Stimulated activated naive B cell treated with anti-CD40 and anti-IgM and Interleukin-4, amounts not matched to agents 10 μg/mL and 1 μg/mL and 100 μg/mL, for 72 hours (primary cell): ENCODE results near the gene PHACTR4.
A peak's percentile ranks its signal among the peaks of the same experiment; 100 is the strongest.
"Not testable (repeated sequence)": the region's sequence is repeated elsewhere in the genome, so short reads cannot be mapped to it uniquely, and the experiment has no call there.

ENCODE experiments used
- ATAC-seq, 2 donors: fragments of 150-1000 bp; cut with Tn5 transposase; replicated peaks; 2 replicates each; pipeline ENCODE4 v1.10.0; 2021; ENCODE audit warnings: moderate library complexity in 1 of 2
- DNase-seq: peaks from one replicate; pipeline ENCODE4 v3.0.0; 2021
- H3K27ac Mint-ChIP-seq: one replicate; pipeline ENCODE4 v1.8.0; 2022; ENCODE audit warnings: mild to moderate bottlenecking, mixed read lengths
- H3K27me3 Mint-ChIP-seq, 2 donors: one replicate each; pipeline ENCODE4 v1.8.0; 2022; ENCODE audit warnings: mixed read lengths in 2 of 2
- H3K36me3 Mint-ChIP-seq, 2 donors: one replicate each; pipeline ENCODE4 v1.8.0; 2022; ENCODE audit warnings: mixed read lengths in 2 of 2, mild to moderate bottlenecking in 1 of 2
- H3K4me1 Mint-ChIP-seq, 2 donors: one replicate each; pipeline ENCODE4 v1.8.0; 2022; ENCODE audit warnings: mixed read lengths in 2 of 2, mild to moderate bottlenecking in 1 of 2
- H3K4me3 Mint-ChIP-seq, 2 donors: one replicate each; pipeline ENCODE4 v1.8.0; 2022; ENCODE audit warnings: mild to moderate bottlenecking in 2 of 2, mixed read lengths in 2 of 2, moderate library complexity in 1 of 2
- H3K9me3 Mint-ChIP-seq, 2 donors: one replicate each; pipeline ENCODE4 v1.8.0; 2022; ENCODE audit warnings: mixed read lengths in 2 of 2, mild to moderate bottlenecking in 1 of 2

PHACTR4 gene

GRCh38 chr1:28520796-28521195 lies 151.3 kb downstream of the PHACTR4 start:
- H3K9me3 Mint-ChIP-seq, H3K27me3 Mint-ChIP-seq, DNase-seq, H3K27ac Mint-ChIP-seq, ATAC-seq: not testable (repeated sequence)
- Mint-ChIP-seq H3K36me3 (peaks cover 36 to 42% of the 10 kb centered on the region in 2 donors), H3K4me1 (peaks cover 21 to 45% of the 10 kb centered on the region in 2 donors), H3K4me3 (peak overlapping the region in 1 of 2 donors; percentile 32)

- H3K4me1 Mint-ChIP-seq: peaks cover 21 to 45% of the 10 kb centered on the region in 2 donors
- ATAC-seq: no peak
- H3K9me3 Mint-ChIP-seq: no peaks in the 10 kb centered on the region
- H3K27me3 Mint-ChIP-seq: no peaks in the 10 kb centered on the region
- H3K27ac Mint-ChIP-seq: peak overlapping the region; percentile 14
- peaks cover 42 to 45% of the 10 kb centered on the region in 2 donors for H3K36me3 Mint-ChIP-seq
- no peak overlapping the region for H3K4me3 Mint-ChIP-seq
- no peak for DNase-seq
Measured at GRCh38 chr1:28521502-28522164, 152.1 kb downstream of the PHACTR4 start.

GRCh38 chr1:28522537-28522936 lies 153.0 kb downstream of the PHACTR4 start:
- not testable (repeated sequence) for DNase-seq
- peaks cover 44 to 45% of the 10 kb centered on the region in 2 donors for H3K36me3 Mint-ChIP-seq

GRCh38 chr1:28525002-28525642 lies 155.6 kb downstream of the PHACTR4 start:
- H3K9me3 Mint-ChIP-seq, H3K27ac Mint-ChIP-seq, DNase-seq, H3K27me3 Mint-ChIP-seq, ATAC-seq, H3K4me3 Mint-ChIP-seq: not testable (repeated sequence)
- Mint-ChIP-seq H3K4me1 (peaks cover 8 to 21% of the 10 kb centered on the region in 2 donors), H3K36me3 (peaks cover 39 to 46% of the 10 kb centered on the region in 2 donors)

More at GRCh38 chr1:28522537-28522936, 153.0 kb downstream of the PHACTR4 start:
- H3K27me3 Mint-ChIP-seq, H3K27ac Mint-ChIP-seq, H3K9me3 Mint-ChIP-seq, ATAC-seq, H3K4me3 Mint-ChIP-seq: not testable (repeated sequence)
- H3K4me1 Mint-ChIP-seq: peaks cover 17 to 41% of the 10 kb centered on the region in 2 donors

- no peak overlapping the region for H3K27ac Mint-ChIP-seq
- H3K36me3 Mint-ChIP-seq: peaks cover 37 to 42% of the 10 kb centered on the region in 2 donors
- H3K27me3 Mint-ChIP-seq: no peaks in the 10 kb centered on the region
- H3K9me3 Mint-ChIP-seq: no peaks in the 10 kb centered on the region
- H3K4me3 Mint-ChIP-seq: no peak overlapping the region
- peaks cover 4 to 5% of the 10 kb centered on the region in 2 donors for H3K4me1 Mint-ChIP-seq
- no peak for DNase-seq
- ATAC-seq: no peak
Measured at GRCh38 chr1:28526886-28527285, 157.3 kb downstream of the PHACTR4 start.

GRCh38 chr1:28530456-28530855 lies 160.9 kb downstream of the PHACTR4 start:
- H3K4me3 Mint-ChIP-seq: no peak overlapping the region
- no peaks in the 10 kb centered on the region for H3K9me3 Mint-ChIP-seq
- H3K36me3 Mint-ChIP-seq: peaks cover 36 to 40% of the 10 kb centered on the region in 2 donors
- H3K27me3 Mint-ChIP-seq: no peaks in the 10 kb centered on the region
- DNase-seq (no peak), ATAC-seq (no peak)
- H3K27ac Mint-ChIP-seq: no peak overlapping the region
- peaks cover 4 to 5% of the 10 kb centered on the region in 2 donors for H3K4me1 Mint-ChIP-seq

- H3K4me1 Mint-ChIP-seq: peaks cover 4 to 5% of the 10 kb centered on the region in 2 donors
- no peaks in the 10 kb centered on the region for H3K27me3 Mint-ChIP-seq
- H3K27ac Mint-ChIP-seq: no peak overlapping the region
- H3K36me3 Mint-ChIP-seq: peaks cover 45 to 57% of the 10 kb centered on the region in 2 donors
- ATAC-seq (no peak), DNase-seq (no peak)
- H3K4me3 Mint-ChIP-seq: no peak overlapping the region
- no peaks in the 10 kb centered on the region for H3K9me3 Mint-ChIP-seq
Measured at GRCh38 chr1:28534671-28535070, 165.1 kb downstream of the PHACTR4 start.

- no peak overlapping the region for H3K27ac Mint-ChIP-seq
- H3K36me3 Mint-ChIP-seq: peaks cover 45 to 54% of the 10 kb centered on the region in 2 donors
- no peaks in the 10 kb centered on the region for H3K27me3 Mint-ChIP-seq
- peaks cover 4 to 5% of the 10 kb centered on the region in 2 donors for H3K4me1 Mint-ChIP-seq
- H3K9me3 Mint-ChIP-seq: no peaks in the 10 kb centered on the region
- ATAC-seq (no peak), DNase-seq (no peak)
- no peak overlapping the region for H3K4me3 Mint-ChIP-seq
Measured at GRCh38 chr1:28535180-28535579, 165.6 kb downstream of the PHACTR4 start.

- peaks cover 0 to under 1% of the 10 kb centered on the region in 2 donors for H3K4me1 Mint-ChIP-seq
- H3K9me3 Mint-ChIP-seq: no peaks in the 10 kb centered on the region
- no peak for ATAC-seq
- H3K27ac Mint-ChIP-seq: peak overlapping the region; percentile 31
- no peak overlapping the region for H3K4me3 Mint-ChIP-seq
- DNase-seq: no peak
- peaks cover 29 to 39% of the 10 kb centered on the region in 2 donors for H3K36me3 Mint-ChIP-seq
- H3K27me3 Mint-ChIP-seq: no peaks in the 10 kb centered on the region
Measured at GRCh38 chr1:28537457-28538199, 168.1 kb downstream of the PHACTR4 start.

- Mint-ChIP-seq H3K27me3 (no peaks in the 10 kb centered on the region), H3K36me3 (peaks cover 28 to 38% of the 10 kb centered on the region in 2 donors), H3K4me1 (no peaks in the 10 kb centered on the region), H3K4me3 (no peak overlapping the region), H3K27ac (no peak overlapping the region), H3K9me3 (no peaks in the 10 kb centered on the region)
- ATAC-seq (no peak), DNase-seq (no peak)
Measured at GRCh38 chr1:28538286-28538685, 168.7 kb downstream of the PHACTR4 start.

GRCh38 chr1:28540651-28541050 lies 171.1 kb downstream of the PHACTR4 start:
- no peak overlapping the region for H3K27ac Mint-ChIP-seq
- H3K9me3 Mint-ChIP-seq: no peaks in the 10 kb centered on the region
- no peaks in the 10 kb centered on the region for H3K4me1 Mint-ChIP-seq
- H3K4me3 Mint-ChIP-seq: no peak overlapping the region
- peaks cover 14 to 27% of the 10 kb centered on the region in 2 donors for H3K36me3 Mint-ChIP-seq
- no peaks in the 10 kb centered on the region for H3K27me3 Mint-ChIP-seq
- ATAC-seq: no peak
- DNase-seq: no peak

GRCh38 chr1:28541414-28542015 lies 172.0 kb downstream of the PHACTR4 start:
- not testable (repeated sequence) for ATAC-seq, DNase-seq, H3K27me3 Mint-ChIP-seq, H3K4me1 Mint-ChIP-seq, H3K4me3 Mint-ChIP-seq, H3K9me3 Mint-ChIP-seq, H3K27ac Mint-ChIP-seq
- peaks cover 7 to 19% of the 10 kb centered on the region in 2 donors for H3K36me3 Mint-ChIP-seq

- H3K9me3 Mint-ChIP-seq: no peaks in the 10 kb centered on the region
- H3K4me3 Mint-ChIP-seq: no peak overlapping the region
- H3K27ac Mint-ChIP-seq: no peak overlapping the region
- H3K36me3 Mint-ChIP-seq: no peaks in the 10 kb centered on the region
- H3K27me3 Mint-ChIP-seq: no peaks in the 10 kb centered on the region
- no peak for ATAC-seq
- DNase-seq: no peak
- H3K4me1 Mint-ChIP-seq: no peaks in the 10 kb centered on the region
Measured at GRCh38 chr1:28545246-28545628, 175.7 kb downstream of the PHACTR4 start.

- peaks cover 0 to 1% of the 10 kb centered on the region in 2 donors for H3K36me3 Mint-ChIP-seq
- no peak for ATAC-seq
- no peak overlapping the region for H3K27ac Mint-ChIP-seq
- H3K27me3 Mint-ChIP-seq: no peaks in the 10 kb centered on the region
- H3K9me3 Mint-ChIP-seq: no peaks in the 10 kb centered on the region
- no peak overlapping the region for H3K4me3 Mint-ChIP-seq
- H3K4me1 Mint-ChIP-seq: peaks cover 0 to 6% of the 10 kb centered on the region in 2 donors
- DNase-seq: no peak
Measured at GRCh38 chr1:28548318-28548717, 178.8 kb downstream of the PHACTR4 start.
